Prostate gland (tissue), 2 donors: ENCODE results near the gene RAB11B.
"Not testable (repeated sequence)": the region's sequence is repeated elsewhere in the genome, so short reads cannot be mapped to it uniquely, and the experiment has no call there.

Source experiments
- POLR2A ChIP-seq: fragments of 450-650 bp; IDR thresholded peaks from one replicate; pipeline ENCODE4 v1.6.1; 2016; ENCODE audit warnings: antibody characterized with exemption, mild to moderate bottlenecking
- TF ChIP-seq, protein P1 (sequence below), 4 experiments: fragments of 200-600 bp in 2 of 4; fragments of 450-650 bp in 2 of 4; sonication (generic) in 2 of 4; IDR thresholded peaks; 1 replicate in 3 of 4; 2 replicates in 1 of 4; pipeline ENCODE4 v1.5.1; 2016 to 2019; ENCODE audit warnings: antibody characterized with exemption in 4 of 4, mild to moderate bottlenecking in 2 of 4, moderate library complexity in 2 of 4

DNA sequence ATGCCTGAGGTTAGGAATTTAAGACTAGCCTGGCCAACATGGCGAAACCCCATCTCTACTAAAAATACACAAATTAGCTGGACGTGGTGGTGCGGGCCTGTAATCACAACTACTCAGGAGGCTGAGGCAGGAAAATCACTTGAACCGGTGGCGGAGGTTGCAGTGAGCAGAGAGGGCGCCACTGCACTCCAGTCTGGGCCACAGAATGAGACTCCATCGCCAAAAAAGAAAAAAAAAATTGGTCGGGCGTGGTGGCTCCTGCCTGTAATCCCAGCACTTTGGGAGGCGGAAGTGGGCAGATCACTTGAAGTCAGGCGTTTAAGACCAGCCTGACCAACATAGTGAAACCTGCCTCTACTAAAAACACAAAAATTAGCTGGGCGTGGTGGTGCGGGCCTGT lies 20.6 kb downstream of the RAB11B start:
- TF ChIP-seq, protein P1, sequence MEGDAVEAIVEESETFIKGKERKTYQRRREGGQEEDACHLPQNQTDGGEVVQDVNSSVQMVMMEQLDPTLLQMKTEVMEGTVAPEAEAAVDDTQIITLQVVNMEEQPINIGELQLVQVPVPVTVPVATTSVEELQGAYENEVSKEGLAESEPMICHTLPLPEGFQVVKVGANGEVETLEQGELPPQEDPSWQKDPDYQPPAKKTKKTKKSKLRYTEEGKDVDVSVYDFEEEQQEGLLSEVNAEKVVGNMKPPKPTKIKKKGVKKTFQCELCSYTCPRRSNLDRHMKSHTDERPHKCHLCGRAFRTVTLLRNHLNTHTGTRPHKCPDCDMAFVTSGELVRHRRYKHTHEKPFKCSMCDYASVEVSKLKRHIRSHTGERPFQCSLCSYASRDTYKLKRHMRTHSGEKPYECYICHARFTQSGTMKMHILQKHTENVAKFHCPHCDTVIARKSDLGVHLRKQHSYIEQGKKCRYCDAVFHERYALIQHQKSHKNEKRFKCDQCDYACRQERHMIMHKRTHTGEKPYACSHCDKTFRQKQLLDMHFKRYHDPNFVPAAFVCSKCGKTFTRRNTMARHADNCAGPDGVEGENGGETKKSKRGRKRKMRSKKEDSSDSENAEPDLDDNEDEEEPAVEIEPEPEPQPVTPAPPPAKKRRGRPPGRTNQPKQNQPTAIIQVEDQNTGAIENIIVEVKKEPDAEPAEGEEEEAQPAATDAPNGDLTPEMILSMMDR (IDR thresholded peaks at IDR 0.05) = not testable (repeated sequence)
- TF ChIP-seq POLR2A = not testable (repeated sequence)
